SK-N-SH treated with all-trans-retinoic acid at 6 μM for 48 hours (cell line): ENCODE data around the gene SH2B3.
A peak's percentile ranks its signal among the peaks of the same experiment; 100 is the strongest.

Experiments
- ATAC-seq: fragments of 200-7000 bp; cut with Tn5 transposase; 3 replicates; pipeline ENCODE4 v1.9.1; 2020; ENCODE audit warnings: mild to moderate bottlenecking, moderate library complexity
- BACH2 ChIP-seq: fragments of 250-450 bp; sonication (Bioruptor Pico); IDR thresholded peaks from 2 replicates; pipeline ENCODE4 v1.9.0; 2021; ENCODE audit warnings: mild to moderate bottlenecking, borderline replicate concordance
- CREB5 ChIP-seq: fragments of 250-450 bp; sonication (Bioruptor Pico); IDR thresholded peaks from 2 replicates; pipeline ENCODE4 v1.5.1; 2020; ENCODE audit warnings: low read depth, mild to moderate bottlenecking, moderate library complexity
- CSRNP3 ChIP-seq: fragments of 250-450 bp; sonication (Bioruptor Pico); IDR thresholded peaks from 2 replicates; pipeline ENCODE4 v1.5.1; 2021; ENCODE audit warnings: mild to moderate bottlenecking, moderate library complexity
- ESRRG ChIP-seq: fragments of 250-450 bp; sonication (Bioruptor Pico); IDR thresholded peaks from 2 replicates; pipeline ENCODE4 v1.6.1; 2021; ENCODE audit warnings: mild to moderate bottlenecking
- PPARA ChIP-seq: fragments of 250-450 bp; sonication (Bioruptor Pico); IDR thresholded peaks from 2 replicates; pipeline ENCODE4 v1.5.0; 2020; ENCODE audit warnings: mild to moderate bottlenecking, borderline replicate concordance
- RARB ChIP-seq: fragments of 250-450 bp; sonication (Bioruptor Pico); IDR thresholded peaks from 2 replicates; pipeline ENCODE4 v1.8.0; 2021; ENCODE audit warnings: mild to moderate bottlenecking, moderate library complexity
- TCF4 ChIP-seq: fragments of 250-450 bp; sonication (Bioruptor Pico); IDR thresholded peaks from 2 replicates; pipeline ENCODE4 v1.8.0; 2021; ENCODE audit warnings: mild to moderate bottlenecking, moderate library complexity, borderline replicate concordance
- TOX ChIP-seq: fragments of 250-450 bp; sonication (Bioruptor Pico); IDR thresholded peaks from 2 replicates; pipeline ENCODE4 v1.8.0; 2021; ENCODE audit warnings: mild to moderate bottlenecking, moderate library complexity, borderline replicate concordance
- TSHZ2 ChIP-seq: fragments of 250-450 bp; sonication (Bioruptor Pico); IDR thresholded peaks from 2 replicates; pipeline ENCODE4 v1.5.0; 2020; ENCODE audit warnings: mild to moderate bottlenecking, moderate library complexity
- ZC3H10 ChIP-seq: fragments of 250-450 bp; sonication (Bioruptor Pico); IDR thresholded peaks from 2 replicates; pipeline ENCODE4 v1.5.1; 2021; ENCODE audit warnings: mild to moderate bottlenecking, moderate library complexity
- ZFP3 ChIP-seq: fragments of 250-450 bp; sonication (Bioruptor Pico); IDR thresholded peaks from 2 replicates; pipeline ENCODE4 v1.5.0; 2020; ENCODE audit warnings: mild to moderate bottlenecking, moderate library complexity
- ZFP30 ChIP-seq: fragments of 450-650 bp; formaldehyde crosslinking; IDR thresholded peaks from 2 replicates; pipeline ENCODE4 v1.5.0; 2022; ENCODE audit warnings: mild to moderate bottlenecking, moderate library complexity
- ZNF565 ChIP-seq: fragments of 450-650 bp; formaldehyde crosslinking; conservative IDR thresholded peaks from 2 replicates; pipeline ENCODE4 v1.5.0; 2020; ENCODE audit warnings: low read depth, mild to moderate bottlenecking, moderate library complexity
- ZNF70 ChIP-seq: fragments of 450-650 bp; formaldehyde crosslinking; IDR thresholded peaks from 2 replicates; pipeline ENCODE4 v1.5.0; 2020; ENCODE audit warnings: mild to moderate bottlenecking, moderate library complexity
- ZNF8 ChIP-seq: fragments of 450-650 bp; formaldehyde crosslinking; IDR thresholded peaks from 2 replicates; pipeline ENCODE4 v1.5.0; 2020; ENCODE audit warnings: mild to moderate bottlenecking, moderate library complexity
- TF ChIP-seq, protein P1 (sequence below): fragments of 250-450 bp; sonication (Bioruptor Pico); IDR thresholded peaks from 2 replicates; pipeline ENCODE4 v1.8.0; 2020; ENCODE audit warnings: mild to moderate bottlenecking, moderate library complexity, borderline replicate concordance
- TF ChIP-seq, protein P2 (sequence below): fragments of 250-450 bp; sonication (Bioruptor Pico); IDR thresholded peaks from 2 replicates; pipeline ENCODE4 v1.8.0; 2021; ENCODE audit warnings: low read depth, mild to moderate bottlenecking, moderate library complexity, borderline replicate concordance

Gene SH2B3

DNA sequence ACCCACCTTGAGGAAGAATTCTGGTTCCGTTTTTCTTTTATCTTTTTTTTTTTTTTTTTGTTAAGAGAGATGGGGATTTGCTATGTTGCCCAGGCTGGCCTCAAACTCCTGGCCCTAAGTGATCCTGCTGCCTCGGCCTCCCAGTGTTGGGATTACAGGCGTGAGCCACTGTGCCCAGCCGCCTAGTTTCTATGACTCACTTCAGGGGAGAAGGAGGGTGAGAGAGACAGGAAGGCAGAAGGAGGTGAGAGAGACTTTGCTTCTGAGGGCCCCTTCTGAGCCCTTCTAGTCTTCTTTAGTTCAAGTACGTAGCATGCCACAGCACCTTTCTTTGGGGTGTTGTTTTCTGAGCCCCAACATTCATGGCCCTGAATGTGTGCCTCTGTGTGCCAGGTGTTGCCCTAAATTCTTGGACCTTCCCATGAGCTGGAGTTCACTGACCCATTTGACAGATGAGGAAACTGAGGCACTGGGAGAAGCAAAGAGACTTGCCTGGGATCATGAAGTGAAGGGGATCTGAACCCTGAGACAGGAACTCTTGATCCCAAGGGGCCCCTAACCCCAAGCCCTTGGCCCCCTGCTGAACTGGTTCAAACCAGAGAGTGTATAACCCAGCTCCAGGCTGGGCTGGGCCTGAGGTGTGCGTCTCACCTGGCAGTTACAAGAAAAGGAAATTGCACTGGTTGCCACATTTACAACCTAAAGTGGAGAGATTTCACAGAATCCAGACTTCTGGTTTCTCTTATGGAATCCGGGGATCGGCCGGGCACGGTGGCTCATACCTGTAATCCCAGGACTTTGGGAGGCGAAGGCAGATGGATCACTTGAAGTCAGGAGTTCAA, 20.8 kb downstream of the SH2B3 start:
- ATAC-seq = peak; percentile 44
- no peak for TF ChIP-seq ZC3H10
- no peak for TF ChIP-seq BACH2 (CRISPR knock-in tag)
- TF ChIP-seq, all 23 proteins: peak for 0

DNA sequence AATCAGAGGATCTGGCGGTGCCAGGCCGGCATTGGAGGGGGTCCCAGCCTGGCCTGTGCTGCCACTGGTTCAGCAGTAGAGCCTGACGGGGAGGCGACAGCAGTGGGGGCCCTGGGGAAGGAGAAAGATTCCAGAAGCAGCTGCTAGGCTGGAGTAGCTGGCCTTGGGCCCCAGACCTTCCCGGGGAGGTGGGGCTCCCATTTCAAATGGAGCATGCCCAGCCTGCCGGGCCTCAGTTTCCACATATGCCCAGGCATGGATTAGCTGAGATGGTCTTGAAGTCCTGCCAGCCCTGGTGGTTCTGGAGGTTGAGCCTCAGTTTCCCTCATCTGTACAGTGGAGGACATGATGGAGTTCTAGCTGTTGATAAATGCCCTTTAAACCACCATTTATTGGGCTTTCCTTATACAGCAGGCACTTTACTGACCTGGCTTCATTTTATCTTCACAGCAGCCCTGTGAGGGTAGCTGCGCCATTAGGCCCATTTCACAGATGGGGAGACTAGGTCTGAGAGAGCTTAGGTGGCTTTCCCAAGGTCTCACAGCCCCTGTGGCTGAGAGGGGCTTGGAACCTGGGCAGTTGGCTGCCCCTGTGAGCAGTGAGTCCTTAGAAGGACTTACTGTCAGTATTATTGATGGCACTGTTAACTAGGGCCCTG, 21.8 kb downstream of the SH2B3 start:
- ATAC-seq = no peak
- TF ChIP-seq TCF4 (CRISPR knock-in tag) (no peak), PPARA (CRISPR knock-in tag) (no peak), ZNF8 (no peak), TSHZ2 (CRISPR knock-in tag) (no peak)

- no peak for ATAC-seq
- TF ChIP-seq, protein P1, sequence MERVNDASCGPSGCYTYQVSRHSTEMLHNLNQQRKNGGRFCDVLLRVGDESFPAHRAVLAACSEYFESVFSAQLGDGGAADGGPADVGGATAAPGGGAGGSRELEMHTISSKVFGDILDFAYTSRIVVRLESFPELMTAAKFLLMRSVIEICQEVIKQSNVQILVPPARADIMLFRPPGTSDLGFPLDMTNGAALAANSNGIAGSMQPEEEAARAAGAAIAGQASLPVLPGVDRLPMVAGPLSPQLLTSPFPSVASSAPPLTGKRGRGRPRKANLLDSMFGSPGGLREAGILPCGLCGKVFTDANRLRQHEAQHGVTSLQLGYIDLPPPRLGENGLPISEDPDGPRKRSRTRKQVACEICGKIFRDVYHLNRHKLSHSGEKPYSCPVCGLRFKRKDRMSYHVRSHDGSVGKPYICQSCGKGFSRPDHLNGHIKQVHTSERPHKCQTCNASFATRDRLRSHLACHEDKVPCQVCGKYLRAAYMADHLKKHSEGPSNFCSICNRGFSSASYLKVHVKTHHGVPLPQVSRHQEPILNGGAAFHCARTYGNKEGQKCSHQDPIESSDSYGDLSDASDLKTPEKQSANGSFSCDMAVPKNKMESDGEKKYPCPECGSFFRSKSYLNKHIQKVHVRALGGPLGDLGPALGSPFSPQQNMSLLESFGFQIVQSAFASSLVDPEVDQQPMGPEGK (CRISPR knock-in tag) = no peak
- TF ChIP-seq RARB (no peak), ZNF565 (CRISPR knock-in tag) (no peak), CSRNP3 (CRISPR knock-in tag) (no peak), ZNF70 (CRISPR knock-in tag) (no peak), ESRRG (CRISPR knock-in tag) (no peak), TOX (no peak)
- TF ChIP-seq, protein P2, sequence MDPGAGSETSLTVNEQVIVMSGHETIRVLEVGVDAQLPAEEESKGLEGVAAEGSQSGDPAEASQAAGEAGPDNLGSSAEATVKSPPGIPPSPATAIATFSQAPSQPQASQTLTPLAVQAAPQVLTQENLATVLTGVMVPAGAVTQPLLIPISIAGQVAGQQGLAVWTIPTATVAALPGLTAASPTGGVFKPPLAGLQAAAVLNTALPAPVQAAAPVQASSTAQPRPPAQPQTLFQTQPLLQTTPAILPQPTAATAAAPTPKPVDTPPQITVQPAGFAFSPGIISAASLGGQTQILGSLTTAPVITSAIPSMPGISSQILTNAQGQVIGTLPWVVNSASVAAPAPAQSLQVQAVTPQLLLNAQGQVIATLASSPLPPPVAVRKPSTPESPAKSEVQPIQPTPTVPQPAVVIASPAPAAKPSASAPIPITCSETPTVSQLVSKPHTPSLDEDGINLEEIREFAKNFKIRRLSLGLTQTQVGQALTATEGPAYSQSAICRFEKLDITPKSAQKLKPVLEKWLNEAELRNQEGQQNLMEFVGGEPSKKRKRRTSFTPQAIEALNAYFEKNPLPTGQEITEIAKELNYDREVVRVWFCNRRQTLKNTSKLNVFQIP (CRISPR knock-in tag) = no peak
These were observed 22.5 kb downstream of the SH2B3 start for GRCh38 chr12:111428081-111428727.

GRCh38 chr12:111428728-111429175, 23.0 kb downstream of the SH2B3 start:
- TF ChIP-seq, protein P2 (CRISPR knock-in tag) = no peak
- TF ChIP-seq ZFP30 (no peak), CREB5 (CRISPR knock-in tag) (no peak), ZFP3 (no peak), RARB (no peak)
- no peak for ATAC-seq
